ENCODE measurements around the gene STK35.

- no peak for TF ChIP-seq SP1 (IDR thresholded peaks at IDR 0.05; ENCODE audit: low read depth, low read length)
- no peak for TF ChIP-seq USF2 (IDR thresholded peaks at IDR 0.05; ENCODE audit: low read length)
- no peak for TF ChIP-seq CTCF (IDR thresholded peaks at IDR 0.05; ENCODE audit: control extremely low read depth in 1 of 3, insufficient read depth in 1 of 3, low read depth in 1 of 3, low read length in 3 of 3)
- no peak for TF ChIP-seq JUN (IDR thresholded peaks at IDR 0.05; ENCODE audit: low read depth, low read length)
- no peak for TF ChIP-seq POLR2A (IDR thresholded peaks at IDR 0.05; ENCODE audit: control extremely low read depth in 1 of 2, low read depth in 2 of 2, low read length in 2 of 2)
- no peak for TF ChIP-seq SAP30 (IDR thresholded peaks at IDR 0.05; ENCODE audit: insufficient read depth, insufficient replicate concordance, low read length)
- TF ChIP-seq JUND (IDR thresholded peaks at IDR 0.05; ENCODE audit: low read length) = no peak
- no peak for TF ChIP-seq TAF1 (IDR thresholded peaks at IDR 0.05; ENCODE audit: low read depth, low read length)
- no peak for TF ChIP-seq KDM5A (IDR thresholded peaks at IDR 0.05; ENCODE audit: low read length)
- TF ChIP-seq GTF2F1 (IDR thresholded peaks at IDR 0.05; ENCODE audit: borderline replicate concordance, low read depth, low read length) = no peak
- no peak for TF ChIP-seq MAX (IDR thresholded peaks at IDR 0.05)
- no peak for TF ChIP-seq POLR2AphosphoS5 (IDR thresholded peaks at IDR 0.05; ENCODE audit: low read depth, low read length)
- TF ChIP-seq CEBPB (IDR thresholded peaks at IDR 0.05; ENCODE audit: low read depth, low read length) = no peak
Observed at GRCh38 chr20:2152317-2152716, 50.7 kb downstream of the STK35 start.
